Fibroblast of skin of left quadriceps (primary cell): ENCODE data around the gene UTP15.

ENCODE experiments used
- DNase-seq, 2 experiments: peaks; one replicate each; pipeline ENCODE4 v3.0.0-alpha.2; 2013; ENCODE audit warnings: low read depth in 2 of 2

The UTP15 gene

GRCh38 chr5:73565139-73565968 lies at the start of gene UTP15, which contains the start of gene ANKRA2:
Gene UTP15, plus strand, starts transcription at chr5:73565743. Its CDS starts 1,602 bp downstream, at chr5:73567345.
Gene ANKRA2, minus strand, starts transcription at chr5:73565639. Its CDS starts 2,758 bp downstream, at chr5:73562881.
- peak; percentile 95 for DNase-seq

- DNase-seq = peak; percentile 60 to 71
These were observed 45.8 kb upstream of the UTP15 start for GRCh38 chr5:73519531-73520283.

- no peak for DNase-seq
These were observed 42.6 kb upstream of the UTP15 start for GRCh38 chr5:73522989-73523388.

DNA sequence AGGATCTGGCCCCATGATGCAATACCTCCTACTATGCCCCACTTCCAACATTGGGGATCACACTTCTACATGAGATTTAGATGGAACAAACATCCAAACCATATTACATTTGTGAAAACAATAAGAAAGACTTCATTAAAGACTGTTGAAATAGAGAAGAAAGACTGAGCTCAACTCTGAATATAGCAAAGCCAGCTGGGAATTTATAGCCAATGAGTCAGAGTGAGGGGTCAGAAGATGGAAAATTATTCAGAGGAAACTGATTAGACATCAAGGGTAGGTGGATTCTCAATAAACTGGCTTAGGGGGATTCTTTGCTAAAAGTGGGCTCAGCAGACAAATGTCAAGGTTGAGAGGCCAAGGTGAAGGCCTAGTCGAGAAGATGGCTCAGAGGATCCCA lies 41.7 kb upstream of the UTP15 start:
- DNase-seq = no peak

DNA sequence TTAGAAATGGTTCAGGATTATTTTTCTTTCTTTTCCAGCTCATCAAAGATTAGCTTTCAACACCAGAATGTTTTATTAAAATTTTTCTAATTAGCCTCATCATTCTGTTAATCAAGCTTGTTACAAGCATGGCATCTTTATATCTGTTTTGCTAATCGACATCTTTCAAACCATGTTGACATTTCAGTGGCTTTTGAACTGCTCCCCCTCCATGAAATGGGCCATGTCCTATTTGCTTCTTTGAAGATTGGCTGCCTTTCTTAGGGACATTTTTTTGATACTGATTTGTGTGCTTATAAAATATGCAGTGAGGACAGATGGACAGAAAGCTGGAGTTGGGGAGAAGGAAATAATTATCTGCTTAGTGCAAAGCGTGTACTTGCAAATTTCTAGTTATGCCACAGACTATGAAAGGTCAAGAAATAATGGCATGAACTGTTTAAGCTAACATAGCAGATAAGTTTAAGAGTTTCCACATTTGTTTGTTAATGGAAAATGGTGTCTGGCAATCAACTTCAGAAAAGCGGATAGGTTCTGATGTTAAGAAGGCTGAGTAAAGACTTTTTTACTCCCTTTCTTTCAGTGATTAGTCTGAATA lies 39.8 kb upstream of the UTP15 start:
- DNase-seq = no peak

DNA sequence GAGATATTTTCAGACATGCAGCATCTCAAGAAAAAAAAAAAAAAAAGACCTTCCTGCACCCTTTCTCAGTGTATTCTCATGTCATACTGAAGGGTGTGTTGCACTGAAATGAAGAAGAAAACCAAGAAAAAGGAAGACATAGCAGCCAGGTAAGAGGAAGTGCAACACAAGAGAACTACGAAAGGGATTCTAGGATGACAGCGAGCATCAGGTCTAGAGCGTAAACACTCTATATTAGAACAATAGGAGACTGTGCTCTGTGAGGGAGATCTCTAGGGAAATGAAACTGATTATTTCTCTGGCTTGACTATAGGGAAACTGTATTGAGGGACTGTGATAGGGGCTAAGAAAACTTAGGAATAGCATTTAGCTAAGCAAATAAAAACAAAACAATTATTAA lies 37.3 kb upstream of the UTP15 start:
- DNase-seq = no peak

- no peak for DNase-seq
These were observed 36.5 kb upstream of the UTP15 start for GRCh38 chr5:73529081-73529480.

- no peak for DNase-seq
These were observed 34.2 kb upstream of the UTP15 start for GRCh38 chr5:73531356-73531755.

DNA sequence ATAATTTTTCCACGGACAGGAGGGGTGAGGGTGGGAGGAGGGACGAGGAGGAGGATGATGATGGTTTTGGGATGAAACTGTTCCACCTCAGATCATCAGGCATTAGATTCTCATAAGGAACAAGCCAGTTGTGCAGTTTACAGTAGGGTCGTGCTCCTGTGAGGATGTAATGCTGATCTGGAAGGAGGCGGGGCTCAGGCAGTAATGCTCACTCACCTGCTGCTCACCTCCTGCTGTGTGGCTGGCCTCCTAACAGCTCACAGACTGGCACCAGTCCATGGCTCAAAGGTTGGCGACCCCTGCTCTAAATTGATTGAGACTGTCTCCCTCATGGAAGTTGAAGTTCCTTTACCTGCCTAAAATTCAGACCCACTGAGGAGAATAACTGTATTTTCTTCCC lies 33.3 kb upstream of the UTP15 start:
- DNase-seq = no peak

DNA sequence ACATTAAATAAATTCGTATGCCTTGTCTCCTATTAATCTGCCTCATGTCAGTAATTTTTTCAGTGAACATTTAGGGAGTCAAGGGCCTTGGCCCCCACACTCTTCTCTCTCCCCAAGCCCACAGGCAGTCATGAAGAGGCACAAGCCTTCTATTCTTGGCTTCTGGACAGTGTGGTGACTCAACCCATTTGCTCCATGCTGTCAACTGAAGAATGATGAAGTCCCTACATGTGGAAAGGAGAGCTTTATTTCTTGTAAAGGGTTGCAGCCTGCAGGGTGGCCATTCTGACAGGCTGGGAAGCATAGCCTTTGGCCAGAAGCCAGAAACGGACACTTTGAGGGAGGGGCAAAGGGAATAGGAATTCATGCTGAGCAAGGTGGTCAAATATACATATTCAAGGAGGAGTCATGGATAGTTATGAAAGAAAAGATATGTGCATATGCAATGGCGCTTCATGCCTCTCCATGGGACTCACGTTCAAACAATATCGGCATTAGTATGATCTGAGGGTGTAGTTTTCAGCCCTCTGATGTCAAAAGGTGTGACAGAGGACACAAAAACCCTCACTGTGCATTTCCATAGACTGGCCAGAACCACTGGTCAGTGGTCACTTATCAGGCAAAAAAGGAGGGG lies 31.4 kb upstream of the UTP15 start:
- DNase-seq = no peak

DNA sequence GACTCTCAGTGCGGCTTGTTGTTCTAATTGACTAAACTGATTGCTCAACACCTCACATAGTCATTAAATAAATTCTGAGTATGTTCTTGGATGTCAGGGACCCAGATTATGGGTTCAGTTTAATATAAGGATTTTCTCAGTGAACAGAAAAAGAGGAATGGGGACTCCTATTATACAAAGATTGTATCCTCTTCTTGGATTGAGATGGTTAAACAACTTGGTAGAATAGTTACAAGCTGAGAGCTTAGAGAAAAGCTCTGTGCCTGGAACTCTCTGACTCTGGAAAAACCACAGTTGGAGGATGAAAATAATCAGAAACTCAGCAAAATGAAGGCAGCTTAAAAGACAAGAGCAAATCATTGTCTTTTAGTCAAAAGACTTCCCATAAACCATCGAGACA lies 30.6 kb upstream of the UTP15 start:
- no peak for DNase-seq

GRCh38 chr5:73539730-73540129 lies 25.8 kb upstream of the UTP15 start:
- no peak for DNase-seq

DNA sequence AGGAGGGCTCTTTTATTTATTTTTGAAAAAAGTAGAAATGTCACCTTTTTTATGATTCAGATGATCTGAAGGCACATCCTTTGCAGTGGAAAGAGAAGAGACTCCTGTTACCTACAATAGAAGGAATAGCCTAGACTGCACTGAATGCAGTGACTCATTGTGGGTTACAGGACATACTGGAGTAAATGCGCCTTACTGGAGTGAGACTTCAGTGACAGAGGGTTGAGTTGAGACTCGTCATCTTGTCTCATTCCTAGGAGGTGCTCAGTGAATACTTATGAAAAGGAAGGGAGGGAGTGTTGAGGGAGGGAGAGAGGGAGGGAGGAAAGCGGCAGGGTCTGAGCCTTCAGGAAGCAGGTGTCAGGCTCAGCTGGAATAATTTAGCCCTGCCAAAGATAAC lies 25.4 kb upstream of the UTP15 start:
- no peak for DNase-seq

DNA sequence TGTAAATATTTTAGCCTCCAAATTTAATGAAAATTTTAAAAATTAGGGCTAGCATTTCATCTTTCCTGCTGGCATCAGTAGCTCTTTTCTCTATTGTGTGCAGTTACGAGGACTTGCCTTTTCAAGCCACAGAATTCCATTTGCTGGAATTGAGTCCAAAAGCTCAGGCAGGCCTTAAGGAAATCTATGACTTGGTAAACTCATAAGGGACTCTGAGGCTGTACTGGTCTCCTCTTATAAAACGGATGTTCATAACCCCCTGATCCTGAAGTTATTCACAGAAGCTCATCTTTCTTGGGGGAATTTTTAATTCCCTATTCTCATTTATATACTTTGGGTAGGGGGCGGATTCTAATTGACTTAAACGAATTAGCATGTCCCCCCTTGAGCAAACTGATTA lies 23.5 kb upstream of the UTP15 start:
- DNase-seq = no peak

GRCh38 chr5:73544429-73545402 lies 20.8 kb upstream of the UTP15 start:
- DNase-seq = no peak

DNA sequence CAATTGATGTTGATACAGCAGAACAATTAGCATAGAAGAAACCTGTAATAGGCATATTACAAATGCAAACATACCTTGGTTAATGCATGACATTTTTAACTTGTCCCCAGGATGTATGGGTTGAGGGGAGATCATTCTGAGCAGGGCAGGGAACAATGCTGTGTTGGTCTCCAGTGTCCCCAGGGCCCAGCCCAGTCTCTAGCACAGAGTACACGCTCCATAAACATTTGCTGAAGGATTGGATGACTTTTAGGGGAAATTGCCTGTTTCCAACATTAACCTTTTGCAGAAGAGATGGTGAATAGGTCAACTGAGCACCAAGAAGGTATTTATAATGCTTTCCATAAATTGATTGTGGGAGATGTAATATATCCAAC lies 20.2 kb upstream of the UTP15 start:
- DNase-seq = no peak

DNA sequence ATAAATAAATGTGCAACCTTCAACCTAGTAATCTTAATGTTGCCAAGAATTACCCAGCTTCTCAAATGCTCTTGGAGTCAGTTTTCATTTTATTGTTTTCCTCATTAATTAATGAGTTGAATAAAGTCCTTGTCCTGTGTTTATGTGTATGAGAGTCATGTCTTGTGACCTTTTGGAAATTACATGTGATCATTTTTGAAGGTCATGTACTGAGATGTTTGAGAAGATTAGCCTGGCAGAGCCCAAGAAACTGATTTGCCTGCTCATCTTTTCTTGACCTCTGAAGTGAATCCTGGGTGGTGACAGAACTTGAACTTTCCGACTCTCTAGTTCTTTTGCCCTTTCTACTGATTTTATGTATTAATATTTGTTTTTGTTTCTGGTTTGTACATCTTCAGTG lies 15.5 kb upstream of the UTP15 start:
- DNase-seq = no peak

DNA sequence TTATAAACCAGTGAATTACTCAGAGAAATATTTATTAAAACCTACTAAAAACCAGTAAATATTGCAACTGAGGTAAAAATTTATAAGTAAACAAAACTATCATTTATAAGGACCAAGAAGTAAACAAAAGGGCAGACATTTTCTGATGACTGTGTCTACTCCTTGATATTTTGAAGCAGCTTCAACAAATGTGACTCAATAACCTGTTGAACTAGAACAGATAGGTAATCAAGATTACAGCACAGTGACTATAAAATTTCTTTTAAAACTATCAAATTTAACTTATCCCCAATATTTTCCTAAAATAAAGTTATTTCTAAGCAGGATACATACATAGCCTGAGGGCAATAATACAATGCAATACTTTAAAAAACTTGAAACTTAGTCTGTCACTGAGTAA lies 12.9 kb upstream of the UTP15 start:
- DNase-seq = no peak

DNA sequence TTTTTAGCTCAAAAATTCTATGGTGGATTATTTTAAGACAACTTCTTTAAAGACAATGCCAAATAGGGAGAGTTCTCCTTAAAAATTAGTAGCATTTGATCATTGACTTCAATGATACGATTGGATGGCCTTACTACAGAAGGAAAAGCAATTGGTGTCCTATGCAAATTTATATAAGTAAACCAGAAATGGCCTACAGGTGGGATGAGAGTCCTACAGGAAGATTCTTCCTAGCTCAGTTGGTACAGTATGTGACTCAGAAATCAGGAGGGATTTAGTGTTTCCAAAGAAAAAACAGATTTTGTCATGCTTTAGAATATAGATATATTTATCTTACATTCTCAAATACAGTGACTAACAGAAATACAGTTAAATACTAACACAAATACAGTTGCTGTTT lies 6.6 kb upstream of the UTP15 start:
- no peak for DNase-seq

DNA sequence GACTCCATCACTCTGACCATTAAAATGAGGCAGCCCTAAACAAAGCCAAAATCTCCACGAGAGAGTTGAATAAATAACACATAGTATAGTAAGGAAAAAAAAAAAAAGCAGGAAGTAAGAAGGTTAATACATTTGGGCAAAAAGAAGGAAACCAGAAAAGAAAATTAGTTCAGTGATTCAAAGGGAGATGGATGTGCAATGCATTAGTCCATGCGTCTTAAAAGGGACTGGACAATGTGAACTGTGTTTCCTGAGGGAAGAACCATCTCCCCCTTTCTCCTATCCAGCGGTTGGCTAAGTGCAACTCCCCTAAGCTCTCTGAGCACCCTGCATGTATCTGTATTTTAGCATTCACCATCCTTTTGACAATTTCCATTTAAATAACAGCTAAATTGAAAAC lies 1.5 kb upstream of the UTP15 start:
- no peak for DNase-seq

- DNase-seq = no peak
These were observed 868 bp upstream of the UTP15 start for GRCh38 chr5:73564675-73565074.
